HL-60 (cell line): ENCODE measurements around the gene PKN3.

Experiments used
- GABPA ChIP-seq: IDR thresholded peaks from 2 replicates; pipeline ENCODE4 v1.6.1; 2012; ENCODE audit warnings: low read depth
- POLR2AphosphoS5 ChIP-seq: IDR thresholded peaks from 2 replicates; pipeline ENCODE4 v1.6.1; 2012; ENCODE audit warnings: low read depth
- TF ChIP-seq, protein P1 (sequence below): IDR thresholded peaks from one replicate; pipeline ENCODE4 v1.5.1; 2011; ENCODE audit warnings: low read length, control low read depth, inconsistent platforms; ENCODE audit not compliant: insufficient read depth
- TF ChIP-seq, protein P2 (sequence below): IDR thresholded peaks from 2 replicates; pipeline ENCODE4 v1.6.1; 2012; ENCODE audit warnings: low read depth; ENCODE audit not compliant: insufficient replicate concordance

DNA sequence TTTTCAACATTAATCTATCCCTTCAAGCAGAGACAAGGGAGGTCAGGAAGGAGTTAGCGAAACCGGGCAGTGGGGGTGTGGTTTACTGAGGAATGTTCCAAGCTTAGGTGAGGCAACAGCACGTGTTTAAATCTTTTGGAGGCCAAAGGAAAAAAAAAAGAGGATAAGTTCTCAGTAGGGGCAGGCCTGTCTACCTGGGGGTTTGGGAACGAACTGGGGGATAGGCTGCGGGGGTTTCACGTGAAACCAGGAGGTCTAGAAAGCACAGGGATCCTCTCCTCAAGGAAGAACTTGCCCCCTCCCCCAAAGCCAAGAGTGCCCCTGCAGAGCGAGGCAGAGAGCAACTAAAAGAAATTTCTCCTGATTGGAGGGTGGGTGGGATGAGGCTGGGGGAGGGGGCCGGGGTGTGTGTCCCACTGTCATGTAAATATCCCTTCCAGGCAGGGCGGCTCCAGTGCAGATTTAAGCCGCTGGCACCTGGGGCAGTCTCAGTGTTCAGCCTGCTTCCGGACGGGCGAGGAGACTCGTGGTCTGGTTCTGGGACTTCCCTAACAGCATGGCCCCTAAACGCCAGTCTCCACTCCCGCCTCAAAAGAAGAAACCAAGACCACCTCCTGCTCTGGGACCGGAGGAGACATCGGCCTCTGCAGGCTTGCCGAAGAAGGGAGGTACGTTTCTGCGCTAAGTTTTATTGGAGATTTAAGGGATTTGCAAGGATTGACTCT lies 18.8 kb upstream of the PKN3 start:
- TF ChIP-seq, protein P1, sequence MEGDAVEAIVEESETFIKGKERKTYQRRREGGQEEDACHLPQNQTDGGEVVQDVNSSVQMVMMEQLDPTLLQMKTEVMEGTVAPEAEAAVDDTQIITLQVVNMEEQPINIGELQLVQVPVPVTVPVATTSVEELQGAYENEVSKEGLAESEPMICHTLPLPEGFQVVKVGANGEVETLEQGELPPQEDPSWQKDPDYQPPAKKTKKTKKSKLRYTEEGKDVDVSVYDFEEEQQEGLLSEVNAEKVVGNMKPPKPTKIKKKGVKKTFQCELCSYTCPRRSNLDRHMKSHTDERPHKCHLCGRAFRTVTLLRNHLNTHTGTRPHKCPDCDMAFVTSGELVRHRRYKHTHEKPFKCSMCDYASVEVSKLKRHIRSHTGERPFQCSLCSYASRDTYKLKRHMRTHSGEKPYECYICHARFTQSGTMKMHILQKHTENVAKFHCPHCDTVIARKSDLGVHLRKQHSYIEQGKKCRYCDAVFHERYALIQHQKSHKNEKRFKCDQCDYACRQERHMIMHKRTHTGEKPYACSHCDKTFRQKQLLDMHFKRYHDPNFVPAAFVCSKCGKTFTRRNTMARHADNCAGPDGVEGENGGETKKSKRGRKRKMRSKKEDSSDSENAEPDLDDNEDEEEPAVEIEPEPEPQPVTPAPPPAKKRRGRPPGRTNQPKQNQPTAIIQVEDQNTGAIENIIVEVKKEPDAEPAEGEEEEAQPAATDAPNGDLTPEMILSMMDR, result no peak
- TF ChIP-seq POLR2AphosphoS5, result peak; percentile 25; the same call in 1 of the 2 replicates
- TF ChIP-seq GABPA, result no peak
- TF ChIP-seq, protein P2, sequence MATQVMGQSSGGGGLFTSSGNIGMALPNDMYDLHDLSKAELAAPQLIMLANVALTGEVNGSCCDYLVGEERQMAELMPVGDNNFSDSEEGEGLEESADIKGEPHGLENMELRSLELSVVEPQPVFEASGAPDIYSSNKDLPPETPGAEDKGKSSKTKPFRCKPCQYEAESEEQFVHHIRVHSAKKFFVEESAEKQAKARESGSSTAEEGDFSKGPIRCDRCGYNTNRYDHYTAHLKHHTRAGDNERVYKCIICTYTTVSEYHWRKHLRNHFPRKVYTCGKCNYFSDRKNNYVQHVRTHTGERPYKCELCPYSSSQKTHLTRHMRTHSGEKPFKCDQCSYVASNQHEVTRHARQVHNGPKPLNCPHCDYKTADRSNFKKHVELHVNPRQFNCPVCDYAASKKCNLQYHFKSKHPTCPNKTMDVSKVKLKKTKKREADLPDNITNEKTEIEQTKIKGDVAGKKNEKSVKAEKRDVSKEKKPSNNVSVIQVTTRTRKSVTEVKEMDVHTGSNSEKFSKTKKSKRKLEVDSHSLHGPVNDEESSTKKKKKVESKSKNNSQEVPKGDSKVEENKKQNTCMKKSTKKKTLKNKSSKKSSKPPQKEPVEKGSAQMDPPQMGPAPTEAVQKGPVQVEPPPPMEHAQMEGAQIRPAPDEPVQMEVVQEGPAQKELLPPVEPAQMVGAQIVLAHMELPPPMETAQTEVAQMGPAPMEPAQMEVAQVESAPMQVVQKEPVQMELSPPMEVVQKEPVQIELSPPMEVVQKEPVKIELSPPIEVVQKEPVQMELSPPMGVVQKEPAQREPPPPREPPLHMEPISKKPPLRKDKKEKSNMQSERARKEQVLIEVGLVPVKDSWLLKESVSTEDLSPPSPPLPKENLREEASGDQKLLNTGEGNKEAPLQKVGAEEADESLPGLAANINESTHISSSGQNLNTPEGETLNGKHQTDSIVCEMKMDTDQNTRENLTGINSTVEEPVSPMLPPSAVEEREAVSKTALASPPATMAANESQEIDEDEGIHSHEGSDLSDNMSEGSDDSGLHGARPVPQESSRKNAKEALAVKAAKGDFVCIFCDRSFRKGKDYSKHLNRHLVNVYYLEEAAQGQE, result peak; percentile 13
